HEK293 (cell line): ENCODE data around the gene SGMS1.

Experiments
- CTCF ChIP-seq: fragments of 450-650 bp; formaldehyde crosslinking; IDR thresholded peaks from 2 replicates; pipeline ENCODE4 v1.5.1; 2016; ENCODE audit warnings: missing biosample characterization, missing genetic modification characterization
- PRDM10 ChIP-seq: fragments of 450-650 bp; formaldehyde crosslinking; IDR thresholded peaks from 2 replicates; pipeline ENCODE4 v1.5.1; 2016; ENCODE audit warnings: missing biosample characterization, missing genetic modification characterization
- ZNF157 ChIP-seq: fragments of 450-650 bp; formaldehyde crosslinking; IDR thresholded peaks from 2 replicates; pipeline ENCODE4 v1.5.1; 2016; ENCODE audit warnings: missing biosample characterization, missing genetic modification characterization
- ZNF433 ChIP-seq: fragments of 450-650 bp; formaldehyde crosslinking; IDR thresholded peaks from 2 replicates; pipeline ENCODE4 v1.5.1; 2016; ENCODE audit warnings: missing biosample characterization, missing genetic modification characterization, low read depth
- TF ChIP-seq, protein P1 (sequence below): fragments of 450-650 bp; formaldehyde crosslinking; IDR thresholded peaks from 2 replicates; pipeline ENCODE4 v1.5.1; 2016; ENCODE audit warnings: missing biosample characterization, missing genetic modification characterization
- TF ChIP-seq, protein P2 (sequence below): fragments of 450-650 bp; formaldehyde crosslinking; IDR thresholded peaks from 2 replicates; pipeline ENCODE4 v1.5.1; 2016; ENCODE audit warnings: missing biosample characterization, missing genetic modification characterization, borderline replicate concordance

DNA sequence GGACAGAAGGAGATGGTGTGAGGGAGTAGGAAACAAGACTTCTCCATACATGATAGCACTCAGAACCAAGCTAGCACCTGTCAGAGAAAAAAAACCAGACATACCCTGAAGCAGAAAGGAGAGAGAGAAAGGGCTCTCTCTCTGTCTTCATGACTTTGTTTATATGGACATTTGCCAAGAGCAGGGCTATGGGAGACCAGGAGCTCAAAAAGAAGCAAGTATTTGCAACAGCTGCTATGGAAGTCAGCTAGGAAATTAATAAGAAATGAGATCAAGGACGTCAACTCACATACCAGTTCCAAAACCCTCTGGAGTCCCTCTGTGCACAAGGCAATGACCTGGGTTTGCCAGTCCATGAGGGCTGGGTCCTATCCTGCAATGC is 111.6 kb downstream of the SGMS1 start:
- TF ChIP-seq PRDM10 (tag by site-specific recombination) (no peak), ZNF157 (tag by site-specific recombination) (no peak), CTCF (tag by site-specific recombination) (no peak), ZNF433 (no peak)
- TF ChIP-seq, protein P1, sequence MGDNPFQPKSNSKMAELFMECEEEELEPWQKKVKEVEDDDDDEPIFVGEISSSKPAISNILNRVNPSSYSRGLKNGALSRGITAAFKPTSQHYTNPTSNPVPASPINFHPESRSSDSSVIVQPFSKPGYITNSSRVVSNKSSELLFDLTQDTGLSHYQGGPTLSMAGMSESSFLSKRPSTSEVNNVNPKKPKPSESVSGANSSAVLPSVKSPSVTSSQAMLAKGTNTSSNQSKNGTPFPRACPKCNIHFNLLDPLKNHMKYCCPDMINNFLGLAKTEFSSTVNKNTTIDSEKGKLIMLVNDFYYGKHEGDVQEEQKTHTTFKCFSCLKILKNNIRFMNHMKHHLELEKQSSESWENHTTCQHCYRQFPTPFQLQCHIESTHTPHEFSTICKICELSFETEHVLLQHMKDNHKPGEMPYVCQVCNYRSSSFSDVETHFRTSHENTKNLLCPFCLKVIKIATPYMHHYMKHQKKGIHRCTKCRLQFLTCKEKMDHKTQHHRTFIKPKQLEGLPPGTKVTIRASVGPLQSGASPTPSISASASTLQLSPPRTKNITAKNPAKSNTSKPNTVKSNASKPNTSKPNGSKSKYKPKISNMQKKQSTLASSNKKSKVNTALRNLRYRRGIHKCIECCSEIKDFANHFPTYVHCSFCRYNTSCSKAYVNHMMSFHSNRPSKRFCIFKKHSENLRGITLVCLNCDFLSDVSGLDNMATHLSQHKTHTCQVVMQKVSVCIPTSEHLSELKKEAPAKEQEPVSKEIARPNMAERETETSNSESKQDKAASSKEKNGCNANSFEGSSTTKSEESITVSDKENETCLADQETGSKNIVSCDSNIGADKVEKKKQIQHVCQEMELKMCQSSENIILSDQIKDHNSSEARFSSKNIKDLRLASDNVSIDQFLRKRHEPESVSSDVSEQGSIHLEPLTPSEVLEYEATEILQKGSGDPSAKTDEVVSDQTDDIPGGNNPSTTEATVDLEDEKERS = no peak
- TF ChIP-seq, protein P2, sequence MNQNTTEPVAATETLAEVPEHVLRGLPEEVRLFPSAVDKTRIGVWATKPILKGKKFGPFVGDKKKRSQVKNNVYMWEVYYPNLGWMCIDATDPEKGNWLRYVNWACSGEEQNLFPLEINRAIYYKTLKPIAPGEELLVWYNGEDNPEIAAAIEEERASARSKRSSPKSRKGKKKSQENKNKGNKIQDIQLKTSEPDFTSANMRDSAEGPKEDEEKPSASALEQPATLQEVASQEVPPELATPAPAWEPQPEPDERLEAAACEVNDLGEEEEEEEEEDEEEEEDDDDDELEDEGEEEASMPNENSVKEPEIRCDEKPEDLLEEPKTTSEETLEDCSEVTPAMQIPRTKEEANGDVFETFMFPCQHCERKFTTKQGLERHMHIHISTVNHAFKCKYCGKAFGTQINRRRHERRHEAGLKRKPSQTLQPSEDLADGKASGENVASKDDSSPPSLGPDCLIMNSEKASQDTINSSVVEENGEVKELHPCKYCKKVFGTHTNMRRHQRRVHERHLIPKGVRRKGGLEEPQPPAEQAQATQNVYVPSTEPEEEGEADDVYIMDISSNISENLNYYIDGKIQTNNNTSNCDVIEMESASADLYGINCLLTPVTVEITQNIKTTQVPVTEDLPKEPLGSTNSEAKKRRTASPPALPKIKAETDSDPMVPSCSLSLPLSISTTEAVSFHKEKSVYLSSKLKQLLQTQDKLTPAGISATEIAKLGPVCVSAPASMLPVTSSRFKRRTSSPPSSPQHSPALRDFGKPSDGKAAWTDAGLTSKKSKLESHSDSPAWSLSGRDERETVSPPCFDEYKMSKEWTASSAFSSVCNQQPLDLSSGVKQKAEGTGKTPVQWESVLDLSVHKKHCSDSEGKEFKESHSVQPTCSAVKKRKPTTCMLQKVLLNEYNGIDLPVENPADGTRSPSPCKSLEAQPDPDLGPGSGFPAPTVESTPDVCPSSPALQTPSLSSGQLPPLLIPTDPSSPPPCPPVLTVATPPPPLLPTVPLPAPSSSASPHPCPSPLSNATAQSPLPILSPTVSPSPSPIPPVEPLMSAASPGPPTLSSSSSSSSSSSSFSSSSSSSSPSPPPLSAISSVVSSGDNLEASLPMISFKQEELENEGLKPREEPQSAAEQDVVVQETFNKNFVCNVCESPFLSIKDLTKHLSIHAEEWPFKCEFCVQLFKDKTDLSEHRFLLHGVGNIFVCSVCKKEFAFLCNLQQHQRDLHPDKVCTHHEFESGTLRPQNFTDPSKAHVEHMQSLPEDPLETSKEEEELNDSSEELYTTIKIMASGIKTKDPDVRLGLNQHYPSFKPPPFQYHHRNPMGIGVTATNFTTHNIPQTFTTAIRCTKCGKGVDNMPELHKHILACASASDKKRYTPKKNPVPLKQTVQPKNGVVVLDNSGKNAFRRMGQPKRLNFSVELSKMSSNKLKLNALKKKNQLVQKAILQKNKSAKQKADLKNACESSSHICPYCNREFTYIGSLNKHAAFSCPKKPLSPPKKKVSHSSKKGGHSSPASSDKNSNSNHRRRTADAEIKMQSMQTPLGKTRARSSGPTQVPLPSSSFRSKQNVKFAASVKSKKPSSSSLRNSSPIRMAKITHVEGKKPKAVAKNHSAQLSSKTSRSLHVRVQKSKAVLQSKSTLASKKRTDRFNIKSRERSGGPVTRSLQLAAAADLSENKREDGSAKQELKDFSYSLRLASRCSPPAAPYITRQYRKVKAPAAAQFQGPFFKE (tag by site-specific recombination) = no peak
